ENCODE data around the gene ARG2.
A peak's percentile ranks its signal among the peaks of the same experiment; 100 is the strongest.

Gene ARG2

GRCh38 chr14:67690011-67690410, 70.3 kb downstream of the ARG2 start:
- DNase-seq (no peak), ATAC-seq (no peak)

GRCh38 chr14:67694791-67695393, 75.2 kb downstream of the ARG2 start:
- DNase-seq, result peak; percentile 79
- peak; percentile 94 for ATAC-seq

- peak; percentile 89 for ATAC-seq
- DNase-seq, result peak; percentile 81
These were observed 75.8 kb downstream of the ARG2 start, which contains the start of gene RDH11 for GRCh38 chr14:67695394-67695949. Gene RDH11 (minus strand): TSS chr14:67695764. CDS start chr14:67695703, 61 bp downstream.

- no peak for ATAC-seq
These were observed 77.3 kb downstream of the ARG2 start for GRCh38 chr14:67697006-67697405.

GRCh38 chr14:67698179-67698578, 78.5 kb downstream of the ARG2 start:
- ATAC-seq (no peak), DNase-seq (no peak)

More at GRCh38 chr14:67697006-67697405, 77.3 kb downstream of the ARG2 start:
- DNase-seq, result no peak

Measured in stimulated activated naive CD8-positive, alpha-beta T cell treated with anti-CD3 and anti-CD28 coated beads, Interleukin-15, Interleukin-2, amounts not matched to agents 100 U/mL and 50 U/mL, for 24 hours (primary cell).